Sigmoid colon (tissue), 7 donors: Measurements from ENCODE around the gene ATG4A. TPM values are rescaled to one million over a fixed set of nuclear protein-coding genes. Genes with fewer than 3 reads are reported as not detected.

Experiments
- DNase-seq: peaks from one replicate; pipeline ENCODE4 v3.0.0-alpha.2; 2019
- H3K27ac ChIP-seq, 4 donors: fragments of 200-600 bp; sonication (generic); one replicate each; pipeline ENCODE4 v1.5.1; 2016 to 2019; ENCODE audit warnings: mild to moderate bottlenecking in 1 of 4
- H3K27me3 ChIP-seq, 3 donors: fragments of 200-600 bp; sonication (generic); one replicate each; pipeline ENCODE4 v1.5.1; 2019; ENCODE audit warnings: mild to moderate bottlenecking in 1 of 3
- H3K36me3 ChIP-seq, 4 donors: fragments of 200-600 bp; sonication (generic); one replicate each; pipeline ENCODE4 v1.5.1; 2016 to 2019
- H3K4me1 ChIP-seq, 4 donors: fragments of 200-600 bp; sonication (generic); one replicate each; pipeline ENCODE4 v1.5.1; 2017 to 2019
- H3K4me3 ChIP-seq, 4 donors: fragments of 200-600 bp; sonication (generic); one replicate each; pipeline ENCODE4 v1.5.1; 2017 to 2019; ENCODE audit warnings: mild to moderate bottlenecking in 2 of 4, moderate library complexity in 1 of 4
- H3K9me3 ChIP-seq, 4 donors: fragments of 200-600 bp in 3 of 4; sonication (generic) in 3 of 4; one replicate each; pipeline versions ENCODE4 v1.5.1 to v1.6.1; 2013 to 2019
- EP300 ChIP-seq, 4 donors: sonication (generic); formaldehyde crosslinking; IDR thresholded peaks; one replicate each; pipeline ENCODE4 v1.6.1; 2017; ENCODE audit warnings: antibody characterized with exemption in 4 of 4
- POLR2A ChIP-seq, 2 donors: fragments of 450-650 bp; IDR thresholded peaks; one replicate each; pipeline ENCODE4 v1.6.1; 2016; ENCODE audit warnings: antibody characterized with exemption in 2 of 2, mild to moderate bottlenecking in 2 of 2, moderate library complexity in 2 of 2
- POLR2AphosphoS5 ChIP-seq, 4 donors: sonication (generic); formaldehyde crosslinking; IDR thresholded peaks; one replicate each; pipeline ENCODE4 v1.6.1; 2017; ENCODE audit warnings: antibody characterized with exemption in 4 of 4
- WGBS, 2 donors: extraction: QIAGEN DNeasy Blood & Tissue Kit; methylation state at CpG; one replicate each; pipeline ENCODE4 v1.1.7; 2013; 5-methylcytosine and 5-hydroxymethylcytosine counted together
- intact Hi-C: fragments of 100-400 bp; cut with DNase I; formaldehyde crosslinking; loops from one replicate; pipeline ENCODE4 v1.15.1; 2023
- polyA plus RNA-seq, 3 donors: library from polyadenylated mRNA; stranded (reverse); fragments of 200-250 nt; gene quantifications; one replicate each; pipeline ENCODE4 v1.2.3, GENCODE V29; 2013
- total RNA-seq, 4 donors: library from RNA; depleted of rRNA; stranded (reverse); fragments of >200 nt; gene quantifications; one replicate each; pipeline ENCODE4 v1.1.0, GENCODE V29; 2016
- TF ChIP-seq, protein P1 (sequence below), 4 experiments: fragments of 450-650 bp in 3 of 4; fragments of 200-600 bp in 1 of 4; IDR thresholded peaks; one replicate each; pipeline ENCODE4 v1.5.1; 2016 to 2019; ENCODE audit warnings: antibody characterized with exemption in 4 of 4, mild to moderate bottlenecking in 3 of 4, moderate library complexity in 2 of 4
- donor health status: healthy with polysubstance abuse.
- donor health status: Bipolar disorder and iron deficiency.
- donor health status: healthy.

ATG4A gene
- total and polyA plus RNA-seq, 7 donors = 5.0 to 38.6 (median 14.3) TPM

DNA sequence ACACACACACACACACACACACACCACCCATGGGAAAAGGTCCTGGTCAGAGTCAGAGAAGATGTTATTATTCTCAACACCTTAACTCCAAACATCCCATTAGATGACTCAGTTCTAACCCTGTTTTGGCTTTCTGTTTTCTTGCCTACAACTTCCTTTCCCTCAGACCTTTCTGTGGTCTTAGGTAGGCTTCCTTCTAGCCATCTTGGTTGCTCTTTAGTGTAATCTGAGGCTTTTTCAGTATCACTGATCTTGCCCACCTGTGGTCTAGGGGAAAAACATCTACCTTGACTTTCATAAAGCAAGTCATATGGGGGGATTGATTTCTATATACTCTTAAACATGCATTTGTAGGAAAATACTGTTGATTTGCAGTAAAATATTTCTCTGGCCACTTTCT is 56.9 kb downstream of the ATG4A start:
- peaks cover 0 to 12% (median 0%) of the 10 kb centered on the region in 4 donors for H3K36me3 ChIP-seq
- no peak for TF ChIP-seq POLR2A (IDR thresholded peaks at IDR 0.05)

GRCh38 chrX:108156082-108156481 is 64.5 kb downstream of the ATG4A start:
- no peak for DNase-seq
- Histone ChIP-seq H3K9me3 (no peaks in the 10 kb centered on the region), H3K4me3 (no peak overlapping the region), H3K27ac (no peak overlapping the region), H3K4me1 (no peaks in the 10 kb centered on the region), H3K36me3 (peaks cover 0 to 12% (median 0%) of the 10 kb centered on the region in 4 donors), H3K27me3 (no peaks in the 10 kb centered on the region)
- TF ChIP-seq POLR2AphosphoS5 (IDR thresholded peaks at IDR 0.05) (no peak), EP300 (IDR thresholded peaks at IDR 0.05) (no peak), POLR2A (IDR thresholded peaks at IDR 0.05) (no peak)
- TF ChIP-seq, protein P1, sequence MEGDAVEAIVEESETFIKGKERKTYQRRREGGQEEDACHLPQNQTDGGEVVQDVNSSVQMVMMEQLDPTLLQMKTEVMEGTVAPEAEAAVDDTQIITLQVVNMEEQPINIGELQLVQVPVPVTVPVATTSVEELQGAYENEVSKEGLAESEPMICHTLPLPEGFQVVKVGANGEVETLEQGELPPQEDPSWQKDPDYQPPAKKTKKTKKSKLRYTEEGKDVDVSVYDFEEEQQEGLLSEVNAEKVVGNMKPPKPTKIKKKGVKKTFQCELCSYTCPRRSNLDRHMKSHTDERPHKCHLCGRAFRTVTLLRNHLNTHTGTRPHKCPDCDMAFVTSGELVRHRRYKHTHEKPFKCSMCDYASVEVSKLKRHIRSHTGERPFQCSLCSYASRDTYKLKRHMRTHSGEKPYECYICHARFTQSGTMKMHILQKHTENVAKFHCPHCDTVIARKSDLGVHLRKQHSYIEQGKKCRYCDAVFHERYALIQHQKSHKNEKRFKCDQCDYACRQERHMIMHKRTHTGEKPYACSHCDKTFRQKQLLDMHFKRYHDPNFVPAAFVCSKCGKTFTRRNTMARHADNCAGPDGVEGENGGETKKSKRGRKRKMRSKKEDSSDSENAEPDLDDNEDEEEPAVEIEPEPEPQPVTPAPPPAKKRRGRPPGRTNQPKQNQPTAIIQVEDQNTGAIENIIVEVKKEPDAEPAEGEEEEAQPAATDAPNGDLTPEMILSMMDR (IDR thresholded peaks at IDR 0.05) = no peak
- WGBS, 2 donors = 89 to 96% methylated on average over 2 of the region's 2 CpGs
- intact Hi-C loops = no loop called here

More for the DNA sequence above, 56.9 kb downstream of the ATG4A start:
- H3K4me3 ChIP-seq = no peak overlapping the region
- intact Hi-C loops = no loop called here
- no peaks in the 10 kb centered on the region for H3K27me3 ChIP-seq
- no peak for DNase-seq
- H3K27ac ChIP-seq = no peak overlapping the region
- no peaks in the 10 kb centered on the region for H3K9me3 ChIP-seq
- no peaks in the 10 kb centered on the region for H3K4me1 ChIP-seq

DNA sequence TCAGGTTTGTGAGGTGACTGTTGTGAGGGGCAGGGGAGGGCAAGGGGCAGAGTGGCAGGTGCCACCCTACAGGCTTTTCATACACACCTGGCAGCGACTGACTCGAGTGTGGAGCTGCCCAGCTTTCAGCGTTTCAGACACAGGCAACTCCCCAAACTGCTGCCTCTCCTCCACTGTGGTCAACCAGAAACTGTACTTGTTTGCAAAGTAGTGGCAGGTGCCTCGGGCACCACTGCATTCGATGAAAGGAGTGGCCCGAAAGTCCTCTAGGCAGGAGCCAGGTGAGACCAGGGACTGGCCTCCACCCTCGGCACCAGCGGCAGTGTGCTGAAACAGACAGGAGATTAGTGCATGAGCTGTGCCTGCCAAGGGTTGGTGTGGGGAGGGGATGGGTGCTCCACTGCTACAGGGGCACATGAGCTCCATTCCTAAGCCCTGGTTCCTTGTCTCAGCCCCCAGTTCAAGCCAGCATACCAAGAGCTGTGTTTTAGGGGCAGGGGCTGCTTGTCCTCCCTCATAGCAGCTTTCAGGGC is 65.4 kb downstream of the ATG4A start:
- Histone ChIP-seq H3K4me1 (no peaks in the 10 kb centered on the region), H3K36me3 (peaks cover 0 to 12% (median 0%) of the 10 kb centered on the region in 4 donors), H3K27me3 (no peaks in the 10 kb centered on the region), H3K9me3 (no peaks in the 10 kb centered on the region), H3K27ac (no peak overlapping the region), H3K4me3 (no peak overlapping the region)
- TF ChIP-seq EP300 (IDR thresholded peaks at IDR 0.05) (no peak), POLR2A (IDR thresholded peaks at IDR 0.05) (no peak), POLR2AphosphoS5 (IDR thresholded peaks at IDR 0.05) (no peak)
- TF ChIP-seq, protein P1 (IDR thresholded peaks at IDR 0.05) = no peak
- no peak for DNase-seq
- WGBS, 2 donors = 95 to 96% methylated on average over 8 of the region's 8 CpGs
- intact Hi-C loops = no loop called here

DNA sequence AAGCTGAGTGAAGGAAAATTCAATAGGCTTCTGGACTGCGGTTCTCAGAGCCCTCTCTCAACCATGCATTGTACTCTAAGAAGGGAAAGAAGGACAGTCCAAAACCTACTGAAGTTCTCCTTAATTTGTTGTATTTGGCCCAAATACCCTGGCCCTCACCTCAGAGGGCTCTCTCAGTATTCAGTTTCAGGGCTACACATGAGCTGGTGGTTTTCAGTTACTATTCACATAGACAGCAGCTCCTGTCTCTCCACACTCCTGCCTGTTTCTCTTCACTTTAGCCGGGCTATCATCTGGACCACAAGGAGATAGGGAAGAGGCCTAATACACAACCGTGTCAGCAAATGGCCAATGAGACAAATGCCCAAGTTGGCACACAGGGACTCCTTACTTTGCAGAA is 66.0 kb downstream of the ATG4A start:
- DNase-seq = no peak
- Histone ChIP-seq H3K4me1 (no peaks in the 10 kb centered on the region), H3K27ac (no peak overlapping the region), H3K9me3 (no peaks in the 10 kb centered on the region), H3K4me3 (no peak overlapping the region), H3K36me3 (peaks cover 0 to 12% (median 0%) of the 10 kb centered on the region in 4 donors), H3K27me3 (no peaks in the 10 kb centered on the region)
- TF ChIP-seq POLR2AphosphoS5 (IDR thresholded peaks at IDR 0.05) (no peak), POLR2A (IDR thresholded peaks at IDR 0.05) (no peak), EP300 (IDR thresholded peaks at IDR 0.05) (no peak)
- TF ChIP-seq, protein P1 (IDR thresholded peaks at IDR 0.05) = no peak
- intact Hi-C loops = no loop called here
- 93 to 94% methylated on average over 3 of the region's 3 CpGs for WGBS, 2 donors

- H3K27ac ChIP-seq = no peak overlapping the region
- no peaks in the 10 kb centered on the region for H3K27me3 ChIP-seq
- H3K36me3 ChIP-seq = peaks cover 0 to 4% (median 0%) of the 10 kb centered on the region in 4 donors
- WGBS, 2 donors = 79 to 95% methylated on average over 11 of the region's 11 CpGs
- H3K9me3 ChIP-seq = no peaks in the 10 kb centered on the region
- DNase-seq = no peak
- no peak overlapping the region for H3K4me3 ChIP-seq
- TF ChIP-seq POLR2AphosphoS5 (IDR thresholded peaks at IDR 0.05) = no peak
- TF ChIP-seq, protein P1 (IDR thresholded peaks at IDR 0.05) = no peak
- no peak for TF ChIP-seq EP300 (IDR thresholded peaks at IDR 0.05)
- TF ChIP-seq POLR2A (IDR thresholded peaks at IDR 0.05) = no peak
- no peaks in the 10 kb centered on the region for H3K4me1 ChIP-seq
- intact Hi-C loops = no loop called here
Measured at GRCh38 chrX:108159028-108159670, 67.6 kb downstream of the ATG4A start.
